H9 (cell line): ENCODE data around the gene TEX22. TPM values are rescaled to one million over a fixed set of nuclear protein-coding genes. Genes with fewer than 3 reads are reported as not detected.

Source experiments
- DNase-seq: peaks from one replicate; pipeline ENCODE4 v3.0.0-alpha.2; 2017
- H2AFZ ChIP-seq: one replicate; pipeline ENCODE4 v1.6.1; 2013; ENCODE audit warnings: mild to moderate bottlenecking, low read length, control low read depth, moderate library complexity
- H2AK5ac ChIP-seq: 2 replicates; pipeline ENCODE4 v1.6.1; 2013; ENCODE audit warnings: low read length, control low read depth, mixed read lengths; ENCODE audit not compliant: insufficient read length
- H2BK120ac ChIP-seq: one replicate; pipeline ENCODE4 v1.6.1; 2013; ENCODE audit warnings: low read depth, mild to moderate bottlenecking, low read length, control low read depth, inconsistent platforms; ENCODE audit not compliant: poor library complexity, severe bottlenecking
- H2BK12ac ChIP-seq: 2 replicates; pipeline ENCODE4 v1.6.1; 2013; ENCODE audit warnings: low read length, control low read depth, mixed read lengths, low read depth; ENCODE audit not compliant: insufficient read length
- H2BK15ac ChIP-seq: 2 replicates; pipeline ENCODE4 v1.6.1; 2013; ENCODE audit warnings: low read depth, low read length, control low read depth
- H2BK20ac ChIP-seq: one replicate; pipeline ENCODE4 v1.6.1; 2013; ENCODE audit warnings: low read depth, mild to moderate bottlenecking, low read length, control low read depth, inconsistent platforms; ENCODE audit not compliant: poor library complexity, severe bottlenecking
- H2BK5ac ChIP-seq: 2 replicates; pipeline ENCODE4 v1.6.1; 2013; ENCODE audit warnings: low read length, control low read depth, mixed read lengths; ENCODE audit not compliant: insufficient read length
- H3K14ac ChIP-seq: 2 replicates; pipeline ENCODE4 v1.6.1; 2013; ENCODE audit warnings: low read length, control low read depth; ENCODE audit not compliant: insufficient read depth
- H3K18ac ChIP-seq: 2 replicates; pipeline ENCODE4 v1.6.1; 2013; ENCODE audit warnings: low read depth, mild to moderate bottlenecking, mixed read lengths, low read length, control low read depth; ENCODE audit not compliant: insufficient read length
- H3K23ac ChIP-seq: 2 replicates; pipeline ENCODE4 v1.6.1; 2013; ENCODE audit warnings: low read length, control low read depth, mixed read lengths, low read depth; ENCODE audit not compliant: insufficient read length
- H3K23me2 ChIP-seq: 2 replicates; pipeline ENCODE4 v1.6.1; 2013; ENCODE audit warnings: low read depth, mild to moderate bottlenecking, mixed read lengths, low read length, control low read depth; ENCODE audit not compliant: insufficient read length, poor library complexity, severe bottlenecking
- H3K27ac ChIP-seq: 2 replicates; pipeline ENCODE4 v1.5.1; 2013; ENCODE audit warnings: low read length, control low read depth, mixed read lengths, low read depth; ENCODE audit not compliant: insufficient read length
- H3K27me3 ChIP-seq: 2 replicates; pipeline ENCODE4 v1.6.1; 2013; ENCODE audit warnings: low read length, control low read depth, inconsistent platforms; ENCODE audit not compliant: insufficient read depth
- H3K4ac ChIP-seq: 2 replicates; pipeline ENCODE4 v1.6.1; 2013; ENCODE audit warnings: low read depth, mild to moderate bottlenecking, control low read depth, inconsistent platforms, low read length, moderate library complexity
- H3K4me1 ChIP-seq: 2 replicates; pipeline ENCODE4 v1.6.1; 2013; ENCODE audit warnings: low read length, control low read depth, inconsistent platforms; ENCODE audit not compliant: insufficient read depth
- H3K4me2 ChIP-seq: 2 replicates; pipeline ENCODE4 v1.6.1; 2013; ENCODE audit warnings: low read length, control low read depth, mixed read lengths; ENCODE audit not compliant: insufficient read length, insufficient read depth
- H3K56ac ChIP-seq: 2 replicates; pipeline ENCODE4 v1.6.1; 2013; ENCODE audit warnings: low read depth, mild to moderate bottlenecking, mixed read lengths, low read length, control low read depth; ENCODE audit not compliant: insufficient read length
- H3K79me1 ChIP-seq: 2 replicates; pipeline ENCODE4 v1.6.1; 2013; ENCODE audit warnings: low read depth, mild to moderate bottlenecking, moderate library complexity, low read length, control low read depth, inconsistent platforms; ENCODE audit not compliant: insufficient read depth, poor library complexity, severe bottlenecking
- H3K79me2 ChIP-seq: 2 replicates; pipeline ENCODE4 v1.6.1; 2013; ENCODE audit warnings: low read length, control low read depth, inconsistent platforms; ENCODE audit not compliant: insufficient read depth
- H3K9ac ChIP-seq: 2 replicates; pipeline ENCODE4 v1.6.1; 2013; ENCODE audit warnings: low read length, control low read depth, mixed read lengths; ENCODE audit not compliant: insufficient read length; ENCODE audit errors: extremely low read depth
- H3K9me3 ChIP-seq: one replicate; pipeline ENCODE4 v1.6.1; 2013; ENCODE audit warnings: low read depth, low read length, inconsistent platforms; ENCODE audit not compliant: control insufficient read depth
- H3T11ph ChIP-seq: one replicate; pipeline ENCODE4 v1.6.1; 2013; ENCODE audit warnings: mild to moderate bottlenecking, low read length, control low read depth, inconsistent platforms
- H4K20me1 ChIP-seq: one replicate; pipeline ENCODE4 v1.6.1; 2013; ENCODE audit not compliant: control insufficient read depth, insufficient read length, insufficient read depth
- H4K5ac ChIP-seq: 2 replicates; pipeline ENCODE4 v1.6.1; 2013; ENCODE audit warnings: low read depth, mild to moderate bottlenecking, mixed read lengths, low read length, control low read depth; ENCODE audit not compliant: insufficient read length
- H4K8ac ChIP-seq: replicated peaks from 2 replicates; pipeline ENCODE4 v1.6.1; 2013; ENCODE audit warnings: low read length, control low read depth, mixed read lengths, low read depth; ENCODE audit not compliant: insufficient read length
- H4K91ac ChIP-seq: 2 replicates; pipeline ENCODE4 v1.6.1; 2013; ENCODE audit warnings: low read depth, mild to moderate bottlenecking, moderate library complexity, mixed read lengths, low read length, control low read depth; ENCODE audit not compliant: insufficient read length
- H3K27ac Mint-ChIP-seq, 3 experiments: 2 replicates in 2 of 3; 3 replicates in 1 of 3; pipeline ENCODE4 v1.8.0; 2020 to 2021; ENCODE audit warnings: mixed read lengths in 3 of 3, mild to moderate bottlenecking in 1 of 3, moderate library complexity in 1 of 3
- H3K27me3 Mint-ChIP-seq: 2 replicates; pipeline ENCODE4 v1.8.0; 2021; ENCODE audit warnings: low read depth, mild to moderate bottlenecking, moderate library complexity, mixed read lengths
- H3K36me3 Mint-ChIP-seq, 3 experiments: 2 replicates in 2 of 3; 3 replicates in 1 of 3; pipeline ENCODE4 v1.8.0; 2020 to 2021; ENCODE audit warnings: low read depth in 3 of 3, mixed read lengths in 3 of 3; ENCODE audit not compliant: insufficient read depth in 1 of 3
- H3K4me1 Mint-ChIP-seq, 2 experiments: 2 replicates each; pipeline ENCODE4 v1.8.0; 2020; ENCODE audit warnings: mixed read lengths in 2 of 2
- H3K4me3 Mint-ChIP-seq, 2 experiments: 2 replicates in 1 of 2; 3 replicates in 1 of 2; pipeline ENCODE4 v1.8.0; 2020 to 2021; ENCODE audit warnings: mild to moderate bottlenecking in 2 of 2, mixed read lengths in 2 of 2, moderate library complexity in 1 of 2
- H3K9me3 Mint-ChIP-seq, 2 experiments: 2 replicates in 1 of 2; 3 replicates in 1 of 2; pipeline ENCODE4 v1.8.0; 2020; ENCODE audit warnings: mild to moderate bottlenecking in 2 of 2, mixed read lengths in 2 of 2, moderate library complexity in 1 of 2
- CTCF ChIP-seq: fragments of 200-600 bp; sonication (generic); conservative IDR thresholded peaks from 3 replicates; pipeline ENCODE4 v1.8.0; 2021; ENCODE audit warnings: antibody characterized with exemption, mild to moderate bottlenecking
- WGBS: extraction: QIAGEN DNeasy Blood & Tissue Kit; methylation state at CpG from one replicate; pipeline ENCODE4 v1.1.7; 2013; ENCODE audit warnings: missing lambda C conversion rate, low lambda C conversion rate, mixed read lengths; ENCODE audit not compliant: insufficient read length; ENCODE audit errors: extremely low coverage; 5-methylcytosine and 5-hydroxymethylcytosine counted together
- total RNA-seq: library from RNA; stranded (reverse); gene quantifications from 2 replicates; pipeline ENCODE4 v1.2.1, GENCODE V29; 2021

Gene TEX22
- total RNA-seq, 1 experiment from 2014 or later, result 0.83 TPM

DNA sequence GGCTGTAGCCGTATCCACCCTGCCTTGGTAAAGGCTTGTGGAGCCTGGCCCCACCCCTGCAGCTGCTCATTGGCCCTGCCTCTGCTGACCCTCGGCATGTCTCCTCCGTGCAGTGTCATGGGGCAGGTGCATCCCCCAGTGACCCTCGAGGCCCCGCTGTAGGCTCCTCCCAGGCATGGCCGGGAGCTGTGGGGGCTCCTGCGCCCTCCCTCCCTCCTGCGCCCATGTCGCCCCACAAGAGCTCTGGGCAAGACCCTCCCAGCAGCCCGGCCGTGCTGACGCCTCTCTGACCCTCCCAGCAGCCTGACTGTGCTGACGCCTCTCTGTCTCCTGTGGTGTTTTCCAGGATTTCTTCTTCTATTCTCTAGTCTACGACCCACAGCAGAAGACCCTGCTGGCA, 55.5 kb downstream of the TEX22 start:
- TF ChIP-seq CTCF, result no peak
- Histone ChIP-seq H3K4ac (no peak overlapping the region), H2BK5ac (no peak overlapping the region), H2BK12ac (no peak overlapping the region), H3K23me2 (no peaks in the 10 kb centered on the region), H2BK120ac (no peak overlapping the region), H3K79me2 (no peaks in the 10 kb centered on the region), H3K18ac (no peak overlapping the region), H3K27ac (no peak overlapping the region), H3K9me3 (no peaks in the 10 kb centered on the region), H3K56ac (no peak overlapping the region), H2AFZ (no peak overlapping the region), H2BK15ac (no peak overlapping the region), H3K27me3 (no peaks in the 10 kb centered on the region), H3K4me2 (no peak overlapping the region), H3K23ac (no peak overlapping the region), H3T11ph (no peak overlapping the region), H3K4me1 (no peaks in the 10 kb centered on the region), H4K91ac (no peak overlapping the region), H4K20me1 (no peaks in the 10 kb centered on the region), H3K79me1 (no peaks in the 10 kb centered on the region), H3K9ac (no peak overlapping the region), H3K14ac (no peak overlapping the region), H2BK20ac (no peak overlapping the region), H4K8ac (no peak overlapping the region), H2AK5ac (no peak overlapping the region), H4K5ac (no peak overlapping the region)
- Mint-ChIP-seq H3K36me3 (peaks cover 22 to 58% (median 57%) of the 10 kb centered on the region in 3 experiments; a peak in 6 of 7 replicates), H3K27ac (peak overlapping the region in 1 of 3 experiments; percentile 70; a peak in 1 of 7 replicates), H3K9me3 (no peaks in the 10 kb centered on the region; a peak in 1 of 5 replicates), H3K4me3 (no peak overlapping the region), H3K27me3 (no peaks in the 10 kb centered on the region), H3K4me1 (no peaks in the 10 kb centered on the region)
- WGBS, result no CpG with 5 or more reads among the region's 14 CpGs
- no peak for DNase-seq
